ENCODE results near the gene CCT6B. TPM values are rescaled to one million over a fixed set of nuclear protein-coding genes. Genes with fewer than 3 reads are reported as not detected.

The CCT6B gene
- total RNA-seq, 1 experiment from 2014 or later: 1.1 TPM

GRCh38 chr17:34885076-34885475, 76.2 kb downstream of the CCT6B start:
- no TSS peak for BruUV-seq (replicated peaks)
- no peaks in the 10 kb centered on the region for H3K9me2 ChIP-seq (ENCODE audit: insufficient read depth)
- H3K36me3 ChIP-seq (ENCODE audit: control insufficient read depth in 1 of 2, insufficient read depth in 2 of 2, low read length in 2 of 2): no peaks in the 10 kb centered on the region
- no peaks in the 10 kb centered on the region for H3K79me2 ChIP-seq (ENCODE audit: insufficient read depth, low read length)
- intact Hi-C loops (cut with micrococcal nuclease): no loop called here
- peaks cover 74% of the 10 kb centered on the region for H3K27me3 ChIP-seq (ENCODE audit: insufficient read depth, low read length)
- H3K9ac ChIP-seq (ENCODE audit: low read length): no peak overlapping the region
- H3K27ac ChIP-seq (ENCODE audit: low read depth, low read length): no peak overlapping the region
- ATAC-seq (no peak), DNase-seq (ENCODE audit: low read depth, low spot score) (no peak)
- H2AFZ ChIP-seq (ENCODE audit: low read depth, low read length, poor library complexity, severe bottlenecking): no peak overlapping the region
- no peak overlapping the region for H3K4me2 ChIP-seq (ENCODE audit: low read length)
- ChIA-PET POLR2A (no interaction called here), RAD21 (ENCODE audit: low non-redundant PET in 1 of 2, low total read pairs in 2 of 2, uncharacterized antibody in 2 of 2, unreplicated experiment in 2 of 2) (no interaction called here), CTCF (no interaction called here)
- H3K9me3 ChIP-seq (ENCODE audit: control insufficient read depth in 1 of 2, insufficient read depth in 1 of 2, low read depth in 1 of 2, low read length in 2 of 2): no peaks in the 10 kb centered on the region
- H4K20me1 ChIP-seq (ENCODE audit: insufficient read depth): no peaks in the 10 kb centered on the region
- H3K4me3 ChIP-seq (replicated peaks in 1 of 2; ENCODE audit: low read depth in 1 of 2, low read length in 2 of 2): no peak overlapping the region
- no peak for TF ChIP-seq YY1 (IDR thresholded peaks at IDR 0.05; ENCODE audit: extremely low read depth, insufficient replicate concordance, low read depth, low read length)
- no peak for TF ChIP-seq TCF7L2 (IDR thresholded peaks at IDR 0.05; ENCODE audit: borderline replicate concordance, extremely low read depth, insufficient read depth, insufficient read length)
- TF ChIP-seq SRF (IDR thresholded peaks at IDR 0.05; ENCODE audit: low read depth): no peak
- no peak for TF ChIP-seq RAD21 (IDR thresholded peaks at IDR 0.05; ENCODE audit: low read depth)
- no peak for TF ChIP-seq CTCF (IDR thresholded peaks at IDR 0.05 in 2 of 3, conservative IDR thresholded peaks at IDR 0.05 in 1 of 3; ENCODE audit: borderline replicate concordance in 1 of 3, insufficient read depth in 1 of 3, low read depth in 2 of 3, low read length in 2 of 3)
- TF ChIP-seq ZNF274 (IDR thresholded peaks at IDR 0.05; ENCODE audit: low read depth, low read length): no peak
- no peak for TF ChIP-seq ZBTB33 (IDR thresholded peaks at IDR 0.05; ENCODE audit: extremely low read depth, insufficient replicate concordance, low read length)
- TF ChIP-seq EZH2 (IDR thresholded peaks at IDR 0.05): no peak
- TF ChIP-seq REST (IDR thresholded peaks at IDR 0.05; ENCODE audit: low read depth): no peak
- TF ChIP-seq JUND (IDR thresholded peaks at IDR 0.05): no peak
- H3K4me1 ChIP-seq (ENCODE audit: control insufficient read depth in 1 of 2, insufficient read depth in 2 of 2, low read length in 2 of 2): no peaks in the 10 kb centered on the region
